Measurements from ENCODE around the gene ZDHHC4.
A peak's percentile ranks its signal among the peaks of the same experiment; 100 is the strongest.
"Not testable (repeated sequence)": the region's sequence is repeated elsewhere in the genome, so short reads cannot be mapped to it uniquely, and the experiment has no call there.

ZDHHC4 gene

GRCh38 chr7:6634971-6635370, 57.7 kb downstream of the ZDHHC4 start:
- DNase-seq (ENCODE audit: low read depth) = not testable (repeated sequence)

GRCh38 chr7:6636741-6637543, 59.7 kb downstream of the ZDHHC4 start, which contains the start of gene ZNF316:
Gene ZNF316 (plus strand): TSS chr7:6637318. CDS start chr7:6642410, 5,092 bp downstream.
- DNase-seq (ENCODE audit: low read depth) = peak; percentile 52

- DNase-seq (ENCODE audit: low read depth) = peak; percentile 35
Observed at GRCh38 chr7:6637544-6638229, 60.4 kb downstream of the ZDHHC4 start.

Measured in stimulated activated CD8-positive, alpha-beta memory T cell treated with anti-CD3 and anti-CD28 coated beads, Interleukin-15, amount 100 ng/mL, for 24 hours (primary cell).